IMR-90 (cell line): Measurements from ENCODE around the gene LCP1. TPM values are rescaled to one million over a fixed set of nuclear protein-coding genes. Genes with fewer than 3 reads are reported as not detected.

Source experiments
- ATAC-seq: fragments of 200-7000 bp; cut with Tn5 transposase; 2 replicates; pipeline ENCODE4 v1.9.1; 2020; ENCODE audit warnings: low read depth, mild to moderate bottlenecking, moderate library complexity
- BruUV-seq: library from RNA; stranded (reverse); fragments of 400-500 nt; replicated peaks from 2 replicates; lab custom pipeline; 2021; lab: Mats Ljungman, UMichigan
- CTCF ChIA-PET: fragments of 300-600 bp; formaldehyde crosslinking; extraction: SDS; loops from one replicate; lab custom pipeline; 2021; ENCODE audit warnings: antibody characterized with exemption; lab: Yijun Ruan, JAX
- POLR2A ChIA-PET: fragments of 300-600 bp; sonication (Branson Sonifier 250); formaldehyde crosslinking; loops from one replicate; lab custom pipeline; 2022; ENCODE audit warnings: antibody characterized with exemption; ENCODE audit not compliant: unreplicated experiment; lab: Charles Lee
- DNase-seq: peaks from one replicate; pipeline ENCODE4 v3.0.0; 2013
- H2AFZ ChIP-seq: replicated peaks from 2 replicates; pipeline ENCODE3; 2013; ENCODE audit warnings: low read length, mild to moderate bottlenecking; ENCODE audit not compliant: poor library complexity
- H2AK5ac ChIP-seq: 2 replicates; pipeline ENCODE4 v1.6.1; 2013; ENCODE audit warnings: low read depth, low read length, inconsistent platforms
- H2AK9ac ChIP-seq: replicated peaks from 2 replicates; pipeline ENCODE3; 2013; ENCODE audit warnings: mild to moderate bottlenecking, low read depth, low read length, moderate library complexity; ENCODE audit not compliant: poor library complexity
- H2BK120ac ChIP-seq: 2 replicates; pipeline ENCODE4 v1.6.1; 2013; ENCODE audit warnings: low read depth, low read length, inconsistent platforms
- H2BK15ac ChIP-seq: 3 replicates; pipeline ENCODE4 v1.6.1; 2013; ENCODE audit warnings: low read depth, low read length, inconsistent platforms
- H2BK20ac ChIP-seq: 2 replicates; pipeline ENCODE4 v1.6.1; 2013; ENCODE audit warnings: low read depth, mild to moderate bottlenecking, inconsistent platforms, low read length, moderate library complexity
- H2BK5ac ChIP-seq: 2 replicates; pipeline ENCODE4 v1.6.1; 2013; ENCODE audit warnings: mild to moderate bottlenecking, low read depth, low read length, inconsistent platforms; ENCODE audit not compliant: poor library complexity, severe bottlenecking
- H3K14ac ChIP-seq: replicated peaks from 2 replicates; pipeline ENCODE4 v1.6.1; 2013; ENCODE audit warnings: low read depth, low read length, inconsistent platforms
- H3K18ac ChIP-seq: 2 replicates; pipeline ENCODE4 v1.6.1; 2013; ENCODE audit warnings: low read depth, low read length, control low read depth
- H3K23ac ChIP-seq: 2 replicates; pipeline ENCODE4 v1.6.1; 2013; ENCODE audit warnings: low read depth, low read length, inconsistent platforms
- H3K27ac ChIP-seq: 2 replicates; pipeline ENCODE4 v1.5.1; 2013; ENCODE audit warnings: mild to moderate bottlenecking, control low read depth, low read length; ENCODE audit not compliant: insufficient read depth
- H3K27me3 ChIP-seq: 2 replicates; pipeline ENCODE4 v1.6.1; 2013; ENCODE audit warnings: low read length; ENCODE audit not compliant: control insufficient read depth, insufficient read depth
- H3K36me3 ChIP-seq: 2 replicates; pipeline ENCODE4 v1.6.1; 2013; ENCODE audit warnings: low read length, mixed read lengths; ENCODE audit not compliant: control insufficient read depth, insufficient read depth
- H3K4ac ChIP-seq: 2 replicates; pipeline ENCODE4 v1.6.1; 2013; ENCODE audit warnings: low read depth, low read length, inconsistent platforms
- H3K4me1 ChIP-seq: 2 replicates; pipeline ENCODE4 v1.6.1; 2013; ENCODE audit warnings: low read length, mixed read lengths; ENCODE audit not compliant: control insufficient read depth, insufficient read depth
- H3K4me2 ChIP-seq: 2 replicates; pipeline ENCODE4 v1.6.1; 2013; ENCODE audit warnings: low read depth, mild to moderate bottlenecking, control low read depth, low read length, moderate library complexity
- H3K4me3 ChIP-seq: 2 replicates; pipeline ENCODE4 v1.5.1; 2013; ENCODE audit warnings: low read depth, mild to moderate bottlenecking, control low read depth, low read length, moderate library complexity; ENCODE audit not compliant: insufficient read depth
- H3K56ac ChIP-seq: 2 replicates; pipeline ENCODE4 v1.6.1; 2013; ENCODE audit warnings: low read length, inconsistent platforms; ENCODE audit not compliant: insufficient read depth; ENCODE audit errors: extremely low read depth
- H3K79me1 ChIP-seq, 2 experiments: 2 replicates each; pipeline ENCODE4 v1.6.1; 2013; ENCODE audit warnings: low read length in 2 of 2, inconsistent platforms in 1 of 2, low read depth in 1 of 2
- H3K9ac ChIP-seq: 2 replicates; pipeline ENCODE4 v1.6.1; 2013; ENCODE audit warnings: low read depth, low read length, control low read depth
- H3K9me1 ChIP-seq: 2 replicates; pipeline ENCODE4 v1.6.1; 2013; ENCODE audit warnings: low read length, inconsistent platforms; ENCODE audit not compliant: insufficient read depth
- H3K9me3 ChIP-seq: 2 replicates; pipeline ENCODE4 v1.6.1; 2013; ENCODE audit warnings: low read length; ENCODE audit not compliant: control insufficient read depth, insufficient read depth
- H4K20me1 ChIP-seq: 2 replicates; pipeline ENCODE4 v1.6.1; 2013; ENCODE audit warnings: low read length, inconsistent platforms; ENCODE audit not compliant: insufficient read depth
- H4K5ac ChIP-seq: 2 replicates; pipeline ENCODE4 v1.6.1; 2013; ENCODE audit warnings: mild to moderate bottlenecking, low read depth, low read length, control low read depth
- H4K8ac ChIP-seq, 2 experiments: 2 replicates each; pipeline ENCODE4 v1.6.1; 2013; ENCODE audit warnings: low read depth in 2 of 2, low read length in 2 of 2, control low read depth in 1 of 2, inconsistent platforms in 1 of 2
- H4K91ac ChIP-seq: 2 replicates; pipeline ENCODE4 v1.6.1; 2013; ENCODE audit warnings: low read depth, low read length, inconsistent platforms; ENCODE audit not compliant: insufficient read depth
- BHLHE40 ChIP-seq: fragments of 150-350 bp; IDR thresholded peaks from 2 replicates; pipeline ENCODE4 v1.6.1; 2016; ENCODE audit warnings: mild to moderate bottlenecking, low read depth, low read length
- CEBPB ChIP-seq: IDR thresholded peaks from 2 replicates; pipeline ENCODE4 v1.6.1; 2012; ENCODE audit warnings: low read depth, low read length, improper control_type of control experiment
- MAZ ChIP-seq: IDR thresholded peaks from 2 replicates; pipeline ENCODE4 v1.6.1; 2012; ENCODE audit warnings: low read depth, mild to moderate bottlenecking, low read length, improper control_type of control experiment, moderate library complexity, borderline replicate concordance
- WGBS, 2 experiments: methylation state at CpG; one replicate each; pipeline versions ENCODE4 v1.1.5 to v1.1.7; 2013; ENCODE audit warnings: missing lambda C conversion rate in 2 of 2; ENCODE audit not compliant: insufficient read length in 1 of 2; ENCODE audit errors: extremely low coverage in 2 of 2; 5-methylcytosine and 5-hydroxymethylcytosine counted together
- dilution Hi-C: fragments of 300-500 bp; cut with HindIII; formaldehyde crosslinking; loops from one replicate; pipeline ENCODE4 v1.14.3; 2018; ENCODE audit warnings: low sequenced_read_pairs; ENCODE audit not compliant: unreplicated experiment
- in situ Hi-C: fragments of 300-500 bp; cut with MboI; formaldehyde crosslinking; loops from 3 replicates; pipeline ENCODE4 v1.14.3; 2019; ENCODE audit warnings: low sequenced_read_pairs, inconsistent platforms, mixed read lengths
- intact Hi-C: fragments of 100-400 bp; cut with micrococcal nuclease; formaldehyde crosslinking; loops from 2 replicates; pipeline ENCODE4 v1.10.0; 2022
- polyA plus RNA-seq, 3 experiments: library from polyadenylated mRNA; depleted of rRNA; stranded (reverse); fragments of >200 nt; gene quantifications; 2 replicates each; pipeline ENCODE4 v1.2.3, GENCODE V29; 2012; ENCODE audit warnings: low replicate concordance in 1 of 3
- total RNA-seq: library from RNA; depleted of rRNA; stranded (reverse); fragments of >200 nt; gene quantifications from 2 replicates; pipeline ENCODE4 v1.2.3, GENCODE V29; 2012

The LCP1 gene
- total and polyA plus RNA-seq, 2 of the 4 experiments (the other 2 are of a cell fraction): not detected

- Histone ChIP-seq H3K14ac (no peak overlapping the region), H2BK120ac (no peak overlapping the region), H4K20me1 (no peaks in the 10 kb centered on the region), H2BK5ac (no peak overlapping the region), H4K91ac (no peak overlapping the region), H3K4me3 (no peak overlapping the region), H3K9me3 (no peaks in the 10 kb centered on the region), H3K36me3 (no peaks in the 10 kb centered on the region), H2AK9ac (no peak overlapping the region), H2AFZ (no peak overlapping the region), H2AK5ac (no peak overlapping the region), H3K23ac (no peak overlapping the region), H4K5ac (no peak overlapping the region), H3K79me1 (no peaks in the 10 kb centered on the region), H3K27ac (no peak overlapping the region), H3K4me1 (no peaks in the 10 kb centered on the region), H3K4ac (no peak overlapping the region), H3K18ac (no peak overlapping the region), H3K56ac (no peak overlapping the region), H3K27me3 (no peaks in the 10 kb centered on the region; the same call in none of the 2 replicates), H2BK15ac (no peak overlapping the region), H3K9ac (no peak overlapping the region), H3K4me2 (no peak overlapping the region), H4K8ac (no peak overlapping the region), H2BK20ac (no peak overlapping the region), H3K9me1 (no peaks in the 10 kb centered on the region)
- in situ Hi-C loops (no loop called here), dilution Hi-C loops (no loop called here), intact Hi-C loops (no loop called here)
- CTCF ChIA-PET: no interaction called here
- BruUV-seq: no TSS peak
- ATAC-seq: no peak
- WGBS, 2 experiments: 52% methylated on average over 4 of the region's 8 CpGs; no CpG with 5 or more reads in 1 of the 2 experiments
- TF ChIP-seq CEBPB: no peak
- no peak for TF ChIP-seq BHLHE40
- TF ChIP-seq MAZ: no peak
- POLR2A ChIA-PET: no interaction called here
- DNase-seq: no peak
These were observed 13.6 kb downstream of the LCP1 start for GRCh38 chr13:46168341-46168740.
